NCI-H226 (cell line): ENCODE measurements around the gene FYN.
"Not testable (repeated sequence)": the region's sequence is repeated elsewhere in the genome, so short reads cannot be mapped to it uniquely, and the experiment has no call there.

Experiments
- DNase-seq: peaks from one replicate; pipeline ENCODE4 v3.0.0-alpha.2; 2015

FYN gene

DNA sequence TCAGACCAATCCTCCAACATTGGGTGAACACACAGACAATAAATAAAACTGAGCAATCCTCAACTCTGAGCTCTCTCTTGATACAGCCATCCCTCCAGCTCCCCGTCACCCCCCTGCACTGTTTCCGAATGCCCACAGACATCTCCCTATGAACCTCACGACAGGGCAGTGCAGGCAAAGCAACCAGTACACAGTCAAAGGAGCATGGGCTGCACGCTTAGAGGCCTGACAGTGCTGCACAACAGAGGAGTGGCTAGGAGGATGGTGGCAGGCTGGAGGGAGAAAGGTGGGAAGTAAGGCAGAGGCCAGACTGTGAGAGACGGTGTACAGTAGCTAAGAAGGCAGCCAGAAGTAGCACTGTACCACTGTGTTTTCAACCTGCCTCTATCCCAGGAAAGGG, 24.0 kb downstream of the FYN start:
- no peak for DNase-seq

DNA sequence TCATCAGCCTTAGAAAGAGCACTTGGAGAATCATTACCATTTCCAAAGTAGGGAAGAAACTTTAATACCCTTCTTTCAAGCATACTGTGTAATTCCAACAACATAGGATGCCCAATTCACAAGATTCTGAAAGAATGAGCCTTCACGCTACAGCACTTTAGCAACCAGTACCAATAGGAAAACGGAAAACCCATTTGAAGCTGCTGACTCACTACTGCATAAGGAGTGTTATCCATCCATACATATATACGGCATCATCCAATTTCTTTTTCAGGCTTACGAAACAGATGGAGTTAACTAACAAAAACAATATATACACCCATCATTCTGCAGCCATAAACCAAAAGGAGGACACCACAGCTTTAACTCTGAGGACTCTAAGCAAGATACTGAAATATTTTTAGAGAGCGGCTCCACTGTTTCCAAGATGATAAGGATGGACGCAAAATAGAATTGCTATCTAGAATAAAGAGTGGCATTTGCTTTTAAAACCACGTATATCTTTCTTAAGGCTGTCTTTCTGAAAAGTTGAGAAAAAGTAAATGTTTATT, 24.9 kb downstream of the FYN start:
- DNase-seq: no peak

DNA sequence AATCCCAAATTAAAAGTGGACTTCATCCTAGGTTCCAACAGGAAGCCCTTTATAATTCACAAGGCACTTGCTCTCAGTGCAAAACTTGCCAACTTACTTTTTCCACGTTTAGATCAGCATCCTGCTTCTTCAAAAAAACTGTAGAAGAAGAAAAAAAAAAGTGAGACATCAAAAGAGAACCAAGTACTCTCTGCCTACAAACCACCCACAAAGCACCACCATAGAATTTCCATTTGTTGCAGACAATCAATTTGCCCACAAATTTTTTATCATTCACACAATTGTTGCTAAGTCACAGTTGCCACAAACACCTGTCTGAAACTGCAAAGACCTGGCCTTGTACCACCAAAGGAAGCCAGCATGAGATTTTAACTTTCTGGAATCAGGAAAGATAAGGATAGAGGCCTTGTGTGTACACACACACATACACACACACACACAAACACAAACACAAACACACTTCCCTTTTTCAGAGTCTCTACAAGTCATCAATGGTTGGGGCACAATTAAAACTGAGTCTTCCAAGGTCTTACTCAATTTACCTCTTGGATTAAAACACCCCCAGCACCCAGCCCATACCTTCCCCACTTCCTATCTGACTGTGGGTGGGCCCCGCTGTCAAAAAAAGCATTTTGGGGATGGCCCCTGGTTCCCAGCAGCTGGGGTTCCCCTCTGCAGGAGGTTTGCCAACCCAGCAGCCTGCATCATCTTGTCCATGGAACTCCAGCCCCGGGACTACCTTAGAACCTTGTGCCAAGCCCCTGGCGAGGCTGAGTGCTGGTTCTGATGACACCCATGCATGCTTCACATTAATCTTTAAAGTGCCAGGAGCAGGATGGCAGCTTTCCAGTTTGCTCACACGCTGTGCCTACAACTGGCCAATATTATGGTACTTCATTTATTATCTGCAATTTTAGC, 26.5 kb downstream of the FYN start:
- DNase-seq: peak; percentile 26

DNA sequence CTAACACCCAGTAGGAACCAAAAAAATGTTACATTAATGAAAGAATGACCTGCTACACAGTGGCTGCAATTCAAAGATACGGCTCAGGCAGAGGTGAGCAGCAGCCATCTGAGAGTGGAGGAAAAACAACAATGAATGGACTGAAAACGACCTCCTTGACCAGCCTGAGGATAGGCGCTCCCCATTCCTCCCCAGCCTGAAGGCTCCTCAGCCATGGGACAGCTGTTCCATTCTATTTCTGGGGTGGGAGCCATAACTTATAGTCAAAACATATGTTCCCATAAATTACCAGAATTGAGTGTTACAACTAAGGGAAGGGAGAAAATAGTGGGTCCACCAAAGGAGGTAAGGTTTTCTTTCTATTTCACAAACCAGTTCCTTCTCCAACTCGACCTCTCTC, 27.2 kb downstream of the FYN start:
- no peak for DNase-seq

DNA sequence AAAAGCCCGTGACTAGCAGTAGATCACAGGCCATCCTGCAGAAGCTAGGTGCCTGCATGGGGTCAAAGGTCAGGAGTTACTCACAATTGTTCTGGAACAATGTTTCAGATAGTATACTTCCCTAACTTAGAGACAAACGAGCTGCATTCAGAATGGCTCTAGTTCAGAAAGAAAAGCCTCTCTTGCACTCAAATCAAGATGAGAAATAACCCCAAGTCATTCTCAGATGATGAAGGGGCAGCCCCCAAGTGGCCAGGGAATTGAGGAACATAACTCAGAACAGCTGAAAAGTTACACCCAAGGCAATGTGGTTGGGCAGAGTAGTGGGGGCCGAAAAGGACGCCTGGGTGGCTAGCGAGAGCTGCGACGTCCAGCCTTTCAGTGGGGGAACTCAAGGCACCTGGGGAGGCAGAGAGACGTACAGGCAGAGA, 27.8 kb downstream of the FYN start:
- no peak for DNase-seq

DNA sequence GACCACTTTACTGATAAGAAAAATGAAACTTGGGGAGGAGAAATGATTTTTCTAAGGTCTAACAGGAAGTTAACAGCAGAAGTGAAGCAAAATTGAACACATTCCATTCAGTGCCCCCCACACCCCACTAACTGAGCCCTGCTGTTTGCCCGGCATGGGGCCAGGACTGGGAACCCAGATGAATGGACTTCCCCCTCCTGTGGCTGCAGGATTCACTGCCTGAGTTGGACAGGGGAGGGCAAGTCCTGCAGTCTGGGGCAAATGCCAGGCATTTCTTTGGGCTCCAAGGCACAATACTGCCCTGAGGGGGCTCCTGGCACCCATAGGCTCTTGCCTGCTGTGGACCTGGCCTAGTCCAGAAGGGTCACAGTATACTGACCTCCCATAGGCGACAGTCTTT, 28.3 kb downstream of the FYN start:
- peak; percentile 45 for DNase-seq

DNA sequence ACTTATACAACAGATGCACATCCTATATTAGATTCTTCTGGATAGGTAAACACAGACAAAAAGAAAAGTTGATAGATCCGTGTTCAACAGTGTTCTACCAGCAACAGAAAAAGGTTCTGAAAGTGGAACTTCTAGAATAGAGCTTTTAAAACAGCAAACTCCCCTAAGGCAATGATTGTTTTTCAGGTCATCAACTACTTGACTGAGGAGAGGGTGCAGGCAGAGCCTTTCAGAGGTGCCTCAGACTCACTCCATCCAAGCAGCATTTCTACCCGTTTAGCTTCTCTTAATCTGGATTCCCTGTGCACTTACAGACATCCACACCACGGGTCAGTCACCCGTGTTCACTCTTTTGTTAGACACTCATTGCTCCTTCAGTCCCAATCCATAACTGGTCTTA, 28.9 kb downstream of the FYN start:
- no peak for DNase-seq

DNA sequence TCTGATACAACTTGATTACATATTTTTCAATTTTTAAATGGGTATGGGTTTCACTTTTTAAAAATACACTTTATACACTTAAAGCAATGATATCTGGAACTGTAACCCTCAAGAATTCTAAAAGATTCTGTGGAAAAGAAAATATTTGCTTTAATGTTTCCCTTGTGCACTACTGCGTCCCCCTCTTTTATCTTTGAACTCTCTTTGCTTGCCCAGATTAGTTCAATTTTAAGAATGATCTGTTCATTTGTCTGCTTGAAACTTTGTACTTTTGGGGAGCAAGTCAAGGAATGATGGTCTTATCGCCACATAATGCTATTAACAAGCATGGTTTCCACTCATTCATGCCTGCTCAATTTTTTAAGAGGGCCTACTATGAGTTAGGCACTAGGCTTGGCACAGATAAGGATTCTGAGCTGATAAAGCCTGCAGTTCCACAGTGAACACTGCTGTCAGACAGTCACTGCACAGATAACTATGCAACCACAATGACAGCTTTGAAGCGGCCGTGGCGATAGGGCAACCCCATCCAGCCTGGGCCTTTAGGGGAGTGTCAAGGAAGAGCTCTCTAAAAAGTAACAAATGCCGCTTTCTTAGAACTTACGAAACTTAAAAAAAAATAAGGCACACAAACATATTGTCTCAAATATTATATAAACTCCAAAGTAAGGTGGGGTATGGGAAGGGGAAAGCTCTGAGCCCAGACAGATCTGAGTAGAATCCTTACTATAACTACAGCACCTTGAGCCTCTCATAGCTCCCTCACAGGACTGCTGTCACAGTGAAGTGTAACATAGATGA, 29.7 kb downstream of the FYN start:
- no peak for DNase-seq

DNA sequence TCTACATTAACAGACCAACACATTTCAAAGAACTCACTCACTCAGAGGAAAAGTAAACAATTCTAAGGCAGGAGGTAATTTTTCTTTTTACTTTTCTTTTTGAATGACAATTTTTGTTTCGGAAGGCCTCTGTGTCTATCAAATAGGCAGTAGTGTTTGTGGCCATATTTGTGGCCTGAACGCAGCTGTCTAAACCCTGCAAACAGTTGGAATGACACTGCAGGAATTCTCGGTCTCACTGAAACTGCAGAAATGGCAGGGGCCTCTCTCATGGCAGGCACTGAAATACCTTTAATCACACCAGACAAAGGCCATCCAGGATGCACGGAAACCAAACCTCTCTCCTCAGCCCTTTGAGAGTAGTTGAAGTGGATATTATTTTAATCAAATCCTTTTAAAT, 30.4 kb downstream of the FYN start:
- DNase-seq: no peak

DNA sequence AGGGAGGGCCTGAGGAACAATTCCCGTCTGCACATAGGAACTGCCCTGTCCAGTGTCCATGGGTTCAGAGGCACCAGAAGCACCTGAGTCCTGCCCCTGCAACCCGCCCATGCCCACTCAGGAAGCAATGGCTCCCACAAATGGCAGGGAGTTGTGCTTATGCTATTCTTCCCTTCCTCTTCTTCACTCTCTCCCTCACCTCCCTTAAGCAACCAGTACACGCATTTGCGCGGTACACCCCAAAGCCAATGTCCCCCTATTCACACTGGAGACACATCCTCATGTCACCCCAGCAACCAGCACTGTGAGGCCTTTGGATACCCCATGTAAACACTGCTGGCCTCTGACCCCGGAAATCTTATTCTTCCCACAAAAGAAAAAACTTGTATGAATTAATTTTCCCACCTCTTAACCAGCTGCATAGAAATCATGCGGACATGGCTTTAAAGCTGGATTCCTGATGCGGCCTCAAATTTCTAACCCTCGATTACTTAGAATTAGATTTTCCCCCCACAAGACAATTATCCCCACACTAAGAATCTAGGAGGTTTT, 30.9 kb downstream of the FYN start:
- DNase-seq: no peak

DNA sequence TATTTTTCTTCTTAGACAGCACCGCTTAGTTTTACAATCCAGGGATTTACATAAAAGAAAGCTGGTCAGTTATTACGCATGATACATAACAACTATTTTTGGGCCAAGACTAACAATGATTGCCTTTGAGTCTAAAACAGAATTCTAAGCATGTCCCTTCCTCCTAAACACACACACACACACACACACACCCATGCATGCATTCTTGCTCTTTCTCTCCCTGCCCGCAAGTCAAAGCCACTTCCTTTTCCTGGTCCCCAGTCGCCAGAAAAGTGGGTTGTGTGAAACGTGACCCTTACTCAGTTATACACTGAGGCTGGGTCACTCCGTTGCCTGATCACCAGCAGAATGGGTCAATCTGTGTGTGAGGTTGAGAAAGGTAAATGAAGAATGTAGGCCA, 31.4 kb downstream of the FYN start:
- no peak for DNase-seq

DNA sequence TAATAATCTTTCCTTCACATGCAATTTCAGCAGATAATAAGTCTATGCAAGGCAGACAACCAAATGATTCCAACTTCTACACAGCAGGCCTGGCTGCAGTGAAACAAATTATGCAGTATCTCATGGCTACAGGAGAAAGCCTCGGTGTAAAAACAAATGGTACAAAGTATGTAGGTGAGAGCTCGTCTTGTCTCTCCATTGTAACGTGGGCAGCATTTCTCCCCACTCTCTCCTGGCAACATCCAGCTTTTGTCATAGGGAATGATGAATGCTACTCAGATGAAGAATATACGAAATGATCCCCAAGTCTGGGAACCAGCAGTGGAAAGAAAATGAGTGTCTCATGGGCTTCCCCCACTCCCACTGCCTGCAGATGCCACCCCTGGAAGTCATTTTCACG, 32.4 kb downstream of the FYN start:
- no peak for DNase-seq

DNA sequence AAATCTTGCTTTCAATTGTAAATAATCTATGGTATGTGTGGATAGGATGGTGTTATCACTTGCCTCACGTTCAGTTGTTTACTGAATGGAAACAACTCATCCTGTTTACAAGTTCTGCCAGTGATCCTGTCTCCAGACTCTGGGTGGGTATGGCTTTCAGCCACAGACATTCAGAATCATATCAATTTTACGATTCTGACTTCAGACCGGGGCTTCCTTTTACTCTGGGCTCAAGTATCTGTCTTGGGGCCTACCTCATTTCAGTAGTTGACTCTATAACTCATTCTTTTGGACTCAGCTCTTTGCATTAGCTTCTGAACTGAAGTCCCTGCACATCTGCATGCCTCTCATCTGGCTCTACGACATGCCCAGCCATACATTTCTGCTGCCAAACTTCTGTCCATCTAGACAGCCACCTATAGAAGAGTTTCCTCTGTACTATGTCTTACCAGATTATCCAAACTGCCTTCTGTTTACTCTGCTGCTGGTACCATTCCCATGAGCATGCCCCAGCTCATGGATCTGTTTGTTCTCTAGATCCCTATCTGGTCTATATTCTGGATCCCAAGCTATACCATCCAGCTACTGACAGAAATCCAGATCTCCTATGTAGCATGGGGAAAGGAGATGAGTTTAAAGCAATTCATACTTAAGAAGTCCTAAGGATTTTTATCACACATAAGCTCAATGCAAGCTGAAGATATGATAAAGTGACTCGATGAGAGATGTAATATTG, 34.3 kb downstream of the FYN start:
- no peak for DNase-seq

DNA sequence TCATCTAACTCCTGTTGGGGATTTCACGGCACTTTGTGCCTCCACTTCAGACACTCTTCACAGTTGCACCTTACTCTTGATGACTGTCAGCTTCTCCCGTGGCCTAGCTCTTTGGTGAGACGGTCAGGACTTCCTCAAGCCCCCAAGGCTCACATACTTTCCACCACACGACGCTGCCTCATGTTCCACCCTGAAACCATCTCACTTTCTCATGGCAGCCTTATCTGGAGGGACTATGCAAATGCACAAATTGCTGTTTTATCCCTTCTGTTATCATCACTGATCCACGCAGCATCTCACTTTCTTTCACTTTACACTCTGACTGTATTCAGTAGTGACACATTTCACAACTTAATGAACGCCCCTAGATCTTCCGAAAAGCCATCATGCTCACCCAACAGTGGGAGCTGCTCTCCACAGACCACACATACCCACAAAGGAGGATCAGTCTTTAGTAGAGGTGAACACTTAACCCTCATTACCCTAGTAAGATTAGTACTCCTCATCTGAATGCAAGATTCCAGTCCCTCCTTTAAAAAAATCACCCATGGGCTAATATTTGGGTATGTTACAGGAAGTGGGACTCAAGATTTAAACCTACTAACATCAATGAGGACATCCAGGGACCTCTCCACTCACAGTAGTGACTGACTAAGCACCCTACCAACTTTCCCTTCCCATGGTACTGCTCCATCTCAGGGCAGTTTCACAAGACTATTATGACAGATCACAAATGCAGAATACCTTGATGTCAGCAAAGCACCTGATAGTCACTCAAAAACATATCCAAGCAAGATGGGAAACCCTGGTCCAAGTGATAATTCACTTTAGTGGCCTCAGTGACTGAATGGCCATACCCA, 35.4 kb downstream of the FYN start:
- DNase-seq: no peak

DNA sequence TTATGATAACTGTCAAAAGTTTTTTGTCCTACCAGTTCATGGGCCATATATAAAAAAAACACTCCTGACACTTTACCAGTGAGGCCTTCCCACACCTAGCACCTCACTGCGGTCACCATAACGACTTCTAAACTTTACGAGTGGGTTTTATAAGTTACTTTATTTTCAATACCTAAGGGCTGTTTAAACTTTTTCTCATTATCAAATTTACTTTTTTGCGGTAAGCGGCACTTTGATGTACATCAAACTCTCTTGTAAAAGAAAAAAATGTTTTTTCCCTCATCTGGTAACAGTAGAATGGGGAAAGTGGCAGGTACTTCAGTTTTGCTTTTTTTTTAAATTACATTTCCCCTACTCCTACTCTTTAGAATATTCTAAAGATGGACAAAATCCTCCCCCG, 36.2 kb downstream of the FYN start:
- no peak for DNase-seq

DNA sequence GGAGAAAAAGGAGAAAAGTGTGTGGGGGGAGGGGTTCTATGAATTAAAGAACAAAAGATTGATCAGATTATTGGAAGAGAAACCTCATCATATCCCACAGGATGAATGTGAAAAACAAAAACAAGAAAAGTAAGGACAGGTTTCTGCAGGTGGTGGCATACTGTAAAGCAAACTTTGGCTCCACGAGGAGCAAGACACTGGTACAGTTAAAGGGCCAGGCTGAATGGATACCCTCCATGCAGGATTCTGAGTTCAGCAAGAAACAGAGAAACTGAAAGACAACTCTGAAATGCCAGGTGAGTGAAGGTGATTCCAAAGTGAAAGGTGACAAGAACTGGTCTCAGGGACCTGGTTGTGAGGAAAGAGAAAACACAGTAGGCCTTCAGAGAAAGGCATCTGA, 37.4 kb downstream of the FYN start:
- DNase-seq: no peak

DNA sequence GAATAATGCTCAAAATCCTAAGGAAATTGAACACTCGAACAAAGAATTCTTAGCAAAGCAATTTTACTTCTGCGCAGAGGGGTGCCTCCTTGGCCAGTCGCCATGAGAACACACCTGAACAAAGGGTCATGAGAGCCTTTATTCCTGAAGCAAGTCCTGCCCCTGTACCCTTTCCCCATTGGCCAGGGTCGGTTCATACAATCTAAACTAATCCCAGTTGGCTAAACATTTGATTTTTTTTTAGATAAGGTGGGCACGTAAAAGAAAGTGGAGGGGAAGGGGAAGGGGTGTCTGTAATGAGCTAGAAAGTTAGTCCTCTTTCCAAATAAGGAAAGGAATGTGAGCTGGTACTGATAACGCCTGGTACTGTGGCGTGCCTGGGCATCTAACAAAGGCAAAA, 37.9 kb downstream of the FYN start:
- not testable (repeated sequence) for DNase-seq

DNA sequence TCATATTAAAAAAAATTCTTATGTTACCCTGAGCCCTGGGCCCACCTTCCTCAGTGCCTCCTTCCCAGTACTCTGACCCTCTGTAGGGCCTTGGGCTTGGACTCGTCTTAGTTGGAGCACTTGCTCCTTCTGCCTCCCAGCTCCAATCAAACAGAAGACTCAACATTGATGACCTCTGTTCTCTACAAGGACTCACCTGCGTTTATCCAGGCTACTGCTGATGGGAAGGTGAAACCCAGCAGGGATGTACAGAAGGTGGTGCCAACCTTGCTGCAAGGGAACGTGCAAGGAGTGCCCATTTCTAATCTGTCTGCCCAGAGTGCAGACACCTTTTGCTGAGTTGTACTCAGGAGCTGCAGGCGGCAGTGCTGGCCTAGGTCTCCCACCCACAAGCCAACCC, 38.9 kb downstream of the FYN start:
- no peak for DNase-seq

DNA sequence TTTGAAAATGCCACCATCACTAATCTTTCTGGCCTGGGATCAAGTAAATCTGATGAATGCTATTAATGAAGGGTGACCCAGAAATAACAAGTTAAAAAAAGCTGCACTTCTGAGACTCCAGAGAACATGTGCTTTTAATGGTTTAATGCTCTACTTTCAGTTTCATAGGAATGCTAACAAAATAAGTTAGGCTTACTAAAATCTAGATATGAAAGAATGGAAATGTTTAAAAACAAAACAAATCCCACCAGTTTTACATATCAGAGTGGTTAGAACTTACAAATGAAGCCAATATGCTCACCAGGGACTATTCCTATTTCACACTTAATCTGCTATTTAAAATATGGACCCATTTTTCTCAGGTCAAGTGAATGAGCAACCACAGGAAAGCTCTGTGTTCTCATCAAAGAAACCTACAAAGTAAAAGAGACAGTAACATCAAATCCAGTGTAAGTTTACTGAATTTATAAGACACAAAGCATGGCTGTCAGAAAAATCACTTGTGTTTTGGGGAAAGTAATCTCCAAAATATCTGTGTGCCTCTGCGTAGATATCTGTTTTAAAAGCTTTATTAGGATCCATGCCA, 40.3 kb downstream of the FYN start:
- DNase-seq: no peak

DNA sequence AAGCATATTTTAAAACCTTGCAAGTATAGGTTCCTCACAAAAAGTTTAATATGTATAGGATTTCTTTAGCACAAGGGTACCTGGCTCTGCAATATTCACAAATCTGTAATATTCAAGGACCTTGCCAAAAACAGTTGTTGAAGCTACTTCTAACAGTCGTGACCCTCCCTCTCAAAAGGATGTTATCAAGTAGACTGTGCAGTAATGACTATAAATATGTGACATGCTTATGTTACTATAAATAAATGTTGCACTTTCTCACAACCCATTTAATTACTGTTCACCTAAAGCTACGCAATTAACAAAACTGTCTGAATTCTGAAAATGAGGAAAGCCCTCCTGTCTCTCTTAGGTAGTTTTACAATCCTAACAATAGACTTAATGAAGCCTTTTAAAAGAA, 41.8 kb downstream of the FYN start:
- DNase-seq: no peak

DNA sequence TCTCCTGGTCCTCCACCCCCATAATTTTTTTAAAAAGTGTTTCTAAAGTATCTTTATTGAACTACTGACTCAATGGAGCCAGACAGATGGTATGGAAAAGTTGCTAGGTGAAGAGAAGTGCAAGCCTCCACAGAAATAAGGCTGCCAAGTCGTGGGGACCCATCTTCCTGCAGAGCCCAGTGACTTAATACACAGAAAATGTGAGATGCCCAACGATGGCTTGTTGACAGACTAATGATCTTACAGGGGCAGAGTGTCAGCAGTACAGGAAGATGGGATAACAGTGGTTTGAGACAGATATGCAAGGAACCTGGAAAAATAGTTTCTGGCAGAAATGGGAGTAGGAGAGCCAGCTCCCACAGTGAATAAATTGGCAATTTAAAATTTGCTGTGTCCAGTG, 43.3 kb downstream of the FYN start:
- DNase-seq: peak; percentile 7

DNA sequence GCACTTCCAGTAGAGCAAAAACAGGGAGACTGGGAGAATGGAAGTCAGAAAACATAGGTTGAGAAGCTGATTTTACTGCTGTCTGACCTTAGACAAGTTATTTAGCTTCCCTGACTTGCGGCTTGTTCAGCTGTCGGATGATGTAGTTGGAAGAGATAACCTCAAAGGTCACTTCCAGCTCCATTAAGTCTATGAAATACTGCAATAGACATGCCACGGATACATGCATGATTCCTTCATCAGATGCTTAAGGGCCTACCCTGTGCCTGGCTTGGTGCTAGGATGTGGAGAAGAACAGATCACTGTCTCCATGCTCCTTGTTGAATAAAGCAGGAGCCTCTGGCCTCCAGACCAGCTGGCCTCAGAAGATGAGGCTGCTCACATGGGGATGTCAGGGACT, 43.7 kb downstream of the FYN start:
- DNase-seq: peak; percentile 49
